Right lobe of liver (tissue), 4 donors: ENCODE results near the gene ZBED6.
"Not testable (repeated sequence)": the region's sequence is repeated elsewhere in the genome, so short reads cannot be mapped to it uniquely, and the experiment has no call there.

Source experiments
- CTCF ChIP-seq, 4 donors: fragments of 200-600 bp in 3 of 4; fragments of 450-650 bp in 1 of 4; IDR thresholded peaks; one replicate each; pipeline versions ENCODE4 v1.5.1 to v1.8.0; 2016 to 2022; ENCODE audit warnings: antibody characterized with exemption in 4 of 4, mild to moderate bottlenecking in 2 of 4
- POLR2A ChIP-seq: fragments of 450-650 bp; IDR thresholded peaks from one replicate; pipeline ENCODE4 v1.6.1; 2017; ENCODE audit warnings: antibody characterized with exemption, mild to moderate bottlenecking
- donor health status: DM: no; HTN: no; CAD: no.
- donor health status: DM: no; HTN: no; CAD: no.
- donor health status: DM: no; HTN: yes; CAD: no.

GRCh38 chr1:203793561-203793960, 1.9 kb upstream of the ZBED6 start:
- TF ChIP-seq POLR2A; CTCF (IDR thresholded peaks at IDR 0.05): not testable (repeated sequence)
